Measurements from ENCODE around the gene DGKQ. TPM values are rescaled to one million over a fixed set of nuclear protein-coding genes. Genes with fewer than 3 reads are reported as not detected.
A peak's percentile ranks its signal among the peaks of the same experiment; 100 is the strongest.

The DGKQ gene
- total and polyA plus RNA-seq, 2 of the 13 experiments (the other 11 are each of a cell fraction or from before 2014, with no cell fraction given) = 4.5 to 7.2 TPM

GRCh38 chr4:1011666-1012033, 38.3 kb upstream of the DGKQ start:
- TF ChIP-seq GABPB1 (CRISPR knock-in tag; IDR thresholded peaks at IDR 0.05) (0 out of 2 replicates have a peak, but pooled peaks have one; percentile 19), ZNF761 (CRISPR knock-in tag; conservative IDR thresholded peaks at IDR 0.05) (no peak), ZSCAN9 (CRISPR knock-in tag; IDR thresholded peaks at IDR 0.05; ENCODE audit: borderline replicate concordance) (no peak), CCAR2 (optimal IDR thresholded peaks at IDR 0.05; ENCODE audit: low read depth, low read length) (no peak), ZNF605 (CRISPR knock-in tag; IDR thresholded peaks at IDR 0.05) (no peak), JARID2 (CRISPR knock-in tag; IDR thresholded peaks at IDR 0.05; ENCODE audit: insufficient replicate concordance) (no peak)
- DNase-seq (ENCODE audit: low spot score) = no peak
- Histone ChIP-seq H3K9ac (ENCODE audit: insufficient read depth, low read depth, low read length) (no peak overlapping the region), H3K4me2 (ENCODE audit: low read depth, low read length) (no peak overlapping the region), H2AFZ (ENCODE audit: low read length) (no peak overlapping the region), H3K36me3 (replicated peaks in 1 of 2; ENCODE audit: control insufficient read depth in 1 of 2, insufficient read depth in 2 of 2, low read length in 2 of 2) (no peaks in the 10 kb centered on the region), H3K79me2 (ENCODE audit: insufficient read depth, low read length) (peaks cover 6% of the 10 kb centered on the region), H3K27me3 (ENCODE audit: control insufficient read depth in 1 of 2, insufficient read depth in 2 of 2, low read length in 2 of 2) (peaks cover 5 to 25% of the 10 kb centered on the region in 2 experiments), H3K4me1 (ENCODE audit: insufficient read depth, low read length) (peaks cover 61% of the 10 kb centered on the region), H3K4me3 (replicated peaks in 1 of 3; ENCODE audit: insufficient read depth in 1 of 3, low read depth in 2 of 3, low read length in 3 of 3) (peak overlapping the region in 2 of 3 experiments; percentile 9 to 63; a peak in 2 of 6 replicates), H3K27ac (ENCODE audit: extremely low read length, insufficient read depth, low read length) (no peak overlapping the region), H3K9me3 (ENCODE audit: low read length) (no peaks in the 10 kb centered on the region), H4K20me1 (ENCODE audit: insufficient read depth, low read length) (no peaks in the 10 kb centered on the region)
- CTCF ChIA-PET (ENCODE audit: low intra/inter-chr PET ratio, low total read pairs) = no interaction called here
- POLR2A ChIA-PET = no interaction called here
- in situ Hi-C loops (cut with HindIII; ENCODE audit: extremely low pct_ligation_motif_present, low pct_unique_long_range_greater_than_20kb) (no loop called here), intact Hi-C loops (cut with micrococcal nuclease; ENCODE audit: unreplicated experiment) (no loop called here)
- no TSS peak for BruUV-seq (replicated peaks)
- no CpG with 5 or more reads among the region's 69 CpGs for WGBS (ENCODE audit: low lambda C conversion rate)
- no peak for FAIRE-seq
- no peak for ATAC-seq

GRCh38 chr4:1011022-1011665, 37.8 kb upstream of the DGKQ start, which contains the start of gene FGFRL1:
Gene FGFRL1, plus strand, starts transcription at chr4:1011626. Its CDS starts 860 bp downstream, at chr4:1012486.
- no peak for FAIRE-seq
- WGBS (ENCODE audit: low lambda C conversion rate) = no CpG with 5 or more reads among the region's 89 CpGs
- Histone ChIP-seq H3K4me3 (replicated peaks in 1 of 3; ENCODE audit: insufficient read depth in 1 of 3, low read depth in 2 of 3, low read length in 3 of 3) (peak within 1 kb of the TSS; percentile 50 to 89 (median 65); a peak in 4 of 6 replicates), H3K4me2 (ENCODE audit: low read depth, low read length) (peak within 1 kb of the TSS; percentile 91), H3K9me3 (ENCODE audit: low read length) (no peaks in the 10 kb centered on the region), H2AFZ (ENCODE audit: low read length) (no peak within 1 kb of the TSS), H3K9ac (ENCODE audit: insufficient read depth, low read depth, low read length) (peak within 1 kb of the TSS; percentile 52), H3K36me3 (replicated peaks in 1 of 2; ENCODE audit: control insufficient read depth in 1 of 2, insufficient read depth in 2 of 2, low read length in 2 of 2) (no peaks in the 10 kb centered on the region), H3K27ac (ENCODE audit: extremely low read length, insufficient read depth, low read length) (peak within 1 kb of the TSS; percentile 48), H3K79me2 (ENCODE audit: insufficient read depth, low read length) (peaks cover 6% of the 10 kb centered on the region), H3K27me3 (ENCODE audit: control insufficient read depth in 1 of 2, insufficient read depth in 2 of 2, low read length in 2 of 2) (peaks cover 5 to 25% of the 10 kb centered on the region in 2 experiments), H4K20me1 (ENCODE audit: insufficient read depth, low read length) (no peaks in the 10 kb centered on the region), H3K4me1 (ENCODE audit: insufficient read depth, low read length) (peaks cover 61% of the 10 kb centered on the region)
- ChIA-PET POLR2A (interaction anchor here (0.7 to 1.0 kb wide), 2 partner anchors 19 to 24 kb away, joined by 3 to 4 read pairs; no protein-coding TSS in a partner anchor), CTCF (ENCODE audit: low intra/inter-chr PET ratio, low total read pairs) (no interaction called here)
- BruUV-seq (replicated peaks) = no TSS peak
- intact Hi-C loops (cut with micrococcal nuclease; ENCODE audit: unreplicated experiment) = no loop called here
- peak; percentile 19 for ATAC-seq
- in situ Hi-C loops (cut with HindIII; ENCODE audit: extremely low pct_ligation_motif_present, low pct_unique_long_range_greater_than_20kb) = no loop called here
- DNase-seq (ENCODE audit: low spot score) = peak; percentile 70
- TF ChIP-seq MTA1 (CRISPR knock-in tag; IDR thresholded peaks at IDR 0.05; ENCODE audit: borderline replicate concordance) = 0 out of 2 replicates have a peak, but pooled peaks have one; percentile 28
- no peak for TF ChIP-seq ZNF720 (CRISPR knock-in tag; IDR thresholded peaks at IDR 0.05)
- TF ChIP-seq ZNF747 (CRISPR knock-in tag; IDR thresholded peaks at IDR 0.05; ENCODE audit: borderline replicate concordance) = no peak
- no peak for TF ChIP-seq CEBPG (CRISPR knock-in tag; IDR thresholded peaks at IDR 0.05)
- TF ChIP-seq, protein P1, sequence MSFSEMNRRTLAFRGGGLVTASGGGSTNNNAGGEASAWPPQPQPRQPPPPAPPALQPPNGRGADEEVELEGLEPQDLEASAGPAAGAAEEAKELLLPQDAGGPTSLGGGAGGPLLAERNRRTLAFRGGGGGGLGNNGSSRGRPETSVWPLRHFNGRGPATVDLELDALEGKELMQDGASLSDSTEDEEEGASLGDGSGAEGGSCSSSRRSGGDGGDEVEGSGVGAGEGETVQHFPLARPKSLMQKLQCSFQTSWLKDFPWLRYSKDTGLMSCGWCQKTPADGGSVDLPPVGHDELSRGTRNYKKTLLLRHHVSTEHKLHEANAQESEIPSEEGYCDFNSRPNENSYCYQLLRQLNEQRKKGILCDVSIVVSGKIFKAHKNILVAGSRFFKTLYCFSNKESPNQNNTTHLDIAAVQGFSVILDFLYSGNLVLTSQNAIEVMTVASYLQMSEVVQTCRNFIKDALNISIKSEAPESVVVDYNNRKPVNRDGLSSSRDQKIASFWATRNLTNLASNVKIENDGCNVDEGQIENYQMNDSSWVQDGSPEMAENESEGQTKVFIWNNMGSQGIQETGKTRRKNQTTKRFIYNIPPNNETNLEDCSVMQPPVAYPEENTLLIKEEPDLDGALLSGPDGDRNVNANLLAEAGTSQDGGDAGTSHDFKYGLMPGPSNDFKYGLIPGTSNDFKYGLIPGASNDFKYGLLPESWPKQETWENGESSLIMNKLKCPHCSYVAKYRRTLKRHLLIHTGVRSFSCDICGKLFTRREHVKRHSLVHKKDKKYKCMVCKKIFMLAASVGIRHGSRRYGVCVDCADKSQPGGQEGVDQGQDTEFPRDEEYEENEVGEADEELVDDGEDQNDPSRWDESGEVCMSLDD (CRISPR knock-in tag; IDR thresholded peaks at IDR 0.05; ENCODE audit: borderline replicate concordance) = no peak
- TF ChIP-seq ZNF766 (CRISPR knock-in tag; IDR thresholded peaks at IDR 0.05; ENCODE audit: borderline replicate concordance) = no peak
- TF ChIP-seq NCOR1 (IDR thresholded peaks at IDR 0.05; ENCODE audit: borderline replicate concordance, low read length) = no peak
